SK-N-SH treated with all-trans-retinoic acid at 6 μM for 48 hours (cell line): ENCODE results near the gene IKZF1.

ENCODE experiments used
- ATAC-seq: fragments of 200-7000 bp; cut with Tn5 transposase; 3 replicates; pipeline ENCODE4 v1.9.1; 2020; ENCODE audit warnings: mild to moderate bottlenecking, moderate library complexity
- ARNTL ChIP-seq: fragments of 450-650 bp; formaldehyde crosslinking; IDR thresholded peaks from 2 replicates; pipeline ENCODE4 v1.5.0; 2020; ENCODE audit warnings: low read depth, mild to moderate bottlenecking, moderate library complexity, borderline replicate concordance
- BACH2 ChIP-seq: fragments of 250-450 bp; sonication (Bioruptor Pico); IDR thresholded peaks from 2 replicates; pipeline ENCODE4 v1.9.0; 2021; ENCODE audit warnings: mild to moderate bottlenecking, borderline replicate concordance
- CSDC2 ChIP-seq: fragments of 250-450 bp; sonication (Bioruptor Pico); IDR thresholded peaks from 2 replicates; pipeline ENCODE4 v1.5.0; 2020; ENCODE audit warnings: mild to moderate bottlenecking, moderate library complexity
- ESRRG ChIP-seq: fragments of 250-450 bp; sonication (Bioruptor Pico); IDR thresholded peaks from 2 replicates; pipeline ENCODE4 v1.6.1; 2021; ENCODE audit warnings: mild to moderate bottlenecking
- GLIS3 ChIP-seq: fragments of 250-450 bp; sonication (Bioruptor Pico); IDR thresholded peaks from 2 replicates; pipeline ENCODE4 v1.5.0; 2020; ENCODE audit warnings: mild to moderate bottlenecking, moderate library complexity
- ISL1 ChIP-seq: fragments of 250-450 bp; sonication (Bioruptor Pico); IDR thresholded peaks from 2 replicates; pipeline ENCODE4 v2.1.2; 2022; ENCODE audit warnings: mild to moderate bottlenecking, moderate library complexity
- OSR1 ChIP-seq: fragments of 250-450 bp; sonication (Bioruptor Pico); IDR thresholded peaks from 2 replicates; pipeline ENCODE4 v1.8.0; 2022; ENCODE audit warnings: moderate library complexity, mild to moderate bottlenecking, inconsistent platforms
- PPARA ChIP-seq: fragments of 250-450 bp; sonication (Bioruptor Pico); IDR thresholded peaks from 2 replicates; pipeline ENCODE4 v1.5.0; 2020; ENCODE audit warnings: mild to moderate bottlenecking, borderline replicate concordance
- RARB ChIP-seq: fragments of 250-450 bp; sonication (Bioruptor Pico); IDR thresholded peaks from 2 replicates; pipeline ENCODE4 v1.8.0; 2021; ENCODE audit warnings: mild to moderate bottlenecking, moderate library complexity
- SNAI2 ChIP-seq: fragments of 250-450 bp; sonication (Bioruptor Pico); IDR thresholded peaks from 2 replicates; pipeline ENCODE4 v1.5.0; 2020; ENCODE audit warnings: mild to moderate bottlenecking, moderate library complexity
- TOX ChIP-seq: fragments of 250-450 bp; sonication (Bioruptor Pico); IDR thresholded peaks from 2 replicates; pipeline ENCODE4 v1.8.0; 2021; ENCODE audit warnings: mild to moderate bottlenecking, moderate library complexity, borderline replicate concordance
- ZC3H10 ChIP-seq: fragments of 250-450 bp; sonication (Bioruptor Pico); IDR thresholded peaks from 2 replicates; pipeline ENCODE4 v1.5.1; 2021; ENCODE audit warnings: mild to moderate bottlenecking, moderate library complexity
- ZFP3 ChIP-seq: fragments of 250-450 bp; sonication (Bioruptor Pico); IDR thresholded peaks from 2 replicates; pipeline ENCODE4 v1.5.0; 2020; ENCODE audit warnings: mild to moderate bottlenecking, moderate library complexity
- ZFP30 ChIP-seq: fragments of 450-650 bp; formaldehyde crosslinking; IDR thresholded peaks from 2 replicates; pipeline ENCODE4 v1.5.0; 2022; ENCODE audit warnings: mild to moderate bottlenecking, moderate library complexity
- ZNF565 ChIP-seq: fragments of 450-650 bp; formaldehyde crosslinking; conservative IDR thresholded peaks from 2 replicates; pipeline ENCODE4 v1.5.0; 2020; ENCODE audit warnings: low read depth, mild to moderate bottlenecking, moderate library complexity
- ZNF70 ChIP-seq: fragments of 450-650 bp; formaldehyde crosslinking; IDR thresholded peaks from 2 replicates; pipeline ENCODE4 v1.5.0; 2020; ENCODE audit warnings: mild to moderate bottlenecking, moderate library complexity
- ZNF8 ChIP-seq: fragments of 450-650 bp; formaldehyde crosslinking; IDR thresholded peaks from 2 replicates; pipeline ENCODE4 v1.5.0; 2020; ENCODE audit warnings: mild to moderate bottlenecking, moderate library complexity
- TF ChIP-seq, protein P1 (sequence below): fragments of 250-450 bp; sonication (Bioruptor Pico); IDR thresholded peaks from 2 replicates; pipeline ENCODE4 v1.8.0; 2021; ENCODE audit warnings: low read depth, mild to moderate bottlenecking, moderate library complexity, borderline replicate concordance
- TF ChIP-seq, protein P2 (sequence below): fragments of 250-450 bp; sonication (Bioruptor Pico); IDR thresholded peaks from 2 replicates; pipeline ENCODE4 v1.5.1; 2020; ENCODE audit warnings: low read depth, mild to moderate bottlenecking, moderate library complexity
- TF ChIP-seq, protein P3 (sequence below): fragments of 250-450 bp; sonication (Bioruptor Pico); IDR thresholded peaks from 2 replicates; pipeline ENCODE4 v1.8.0; 2020; ENCODE audit warnings: mild to moderate bottlenecking, moderate library complexity, borderline replicate concordance
- TF ChIP-seq, protein P4 (sequence below): fragments of 250-450 bp; sonication (Bioruptor Pico); IDR thresholded peaks from 2 replicates; pipeline ENCODE4 v1.5.1; 2021; ENCODE audit warnings: mild to moderate bottlenecking, moderate library complexity

IKZF1 gene

DNA sequence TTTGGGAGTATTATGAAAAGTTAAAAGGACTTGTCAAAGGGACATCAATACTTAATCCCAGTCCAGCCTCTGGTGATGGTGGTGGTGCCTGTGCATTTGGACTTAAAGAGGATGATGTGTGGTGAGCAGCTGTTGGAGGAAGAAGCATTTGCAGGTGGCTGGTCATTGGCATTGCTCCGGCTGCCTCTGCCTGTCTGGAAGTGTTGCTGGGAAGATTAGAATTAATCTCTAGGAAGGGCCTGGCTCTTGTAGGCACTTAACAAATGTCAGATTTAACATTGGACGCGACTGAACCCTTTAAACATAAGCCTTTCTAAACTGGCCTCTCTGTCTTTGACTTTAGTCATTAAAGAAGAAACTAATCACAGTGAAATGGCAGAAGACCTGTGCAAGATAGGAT, 86.9 kb downstream of the IKZF1 start:
- TF ChIP-seq, protein P1, sequence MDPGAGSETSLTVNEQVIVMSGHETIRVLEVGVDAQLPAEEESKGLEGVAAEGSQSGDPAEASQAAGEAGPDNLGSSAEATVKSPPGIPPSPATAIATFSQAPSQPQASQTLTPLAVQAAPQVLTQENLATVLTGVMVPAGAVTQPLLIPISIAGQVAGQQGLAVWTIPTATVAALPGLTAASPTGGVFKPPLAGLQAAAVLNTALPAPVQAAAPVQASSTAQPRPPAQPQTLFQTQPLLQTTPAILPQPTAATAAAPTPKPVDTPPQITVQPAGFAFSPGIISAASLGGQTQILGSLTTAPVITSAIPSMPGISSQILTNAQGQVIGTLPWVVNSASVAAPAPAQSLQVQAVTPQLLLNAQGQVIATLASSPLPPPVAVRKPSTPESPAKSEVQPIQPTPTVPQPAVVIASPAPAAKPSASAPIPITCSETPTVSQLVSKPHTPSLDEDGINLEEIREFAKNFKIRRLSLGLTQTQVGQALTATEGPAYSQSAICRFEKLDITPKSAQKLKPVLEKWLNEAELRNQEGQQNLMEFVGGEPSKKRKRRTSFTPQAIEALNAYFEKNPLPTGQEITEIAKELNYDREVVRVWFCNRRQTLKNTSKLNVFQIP, result no peak
- TF ChIP-seq ZNF8 (no peak), ZNF565 (no peak), ZFP3 (CRISPR knock-in tag) (no peak), SNAI2 (CRISPR knock-in tag) (no peak), OSR1 (CRISPR knock-in tag) (no peak), GLIS3 (CRISPR knock-in tag) (no peak), ISL1 (no peak), CSDC2 (CRISPR knock-in tag) (no peak), TOX (CRISPR knock-in tag) (no peak), PPARA (no peak), RARB (CRISPR knock-in tag) (no peak), ZNF70 (CRISPR knock-in tag) (no peak), BACH2 (no peak)
- TF ChIP-seq, protein P2, sequence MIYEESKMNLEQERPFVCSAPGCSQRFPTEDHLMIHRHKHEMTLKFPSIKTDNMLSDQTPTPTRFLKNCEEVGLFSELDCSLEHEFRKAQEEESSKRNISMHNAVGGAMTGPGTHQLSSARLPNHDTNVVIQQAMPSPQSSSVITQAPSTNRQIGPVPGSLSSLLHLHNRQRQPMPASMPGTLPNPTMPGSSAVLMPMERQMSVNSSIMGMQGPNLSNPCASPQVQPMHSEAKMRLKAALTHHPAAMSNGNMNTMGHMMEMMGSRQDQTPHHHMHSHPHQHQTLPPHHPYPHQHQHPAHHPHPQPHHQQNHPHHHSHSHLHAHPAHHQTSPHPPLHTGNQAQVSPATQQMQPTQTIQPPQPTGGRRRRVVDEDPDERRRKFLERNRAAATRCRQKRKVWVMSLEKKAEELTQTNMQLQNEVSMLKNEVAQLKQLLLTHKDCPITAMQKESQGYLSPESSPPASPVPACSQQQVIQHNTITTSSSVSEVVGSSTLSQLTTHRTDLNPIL (CRISPR knock-in tag), result no peak
- TF ChIP-seq, protein P3, sequence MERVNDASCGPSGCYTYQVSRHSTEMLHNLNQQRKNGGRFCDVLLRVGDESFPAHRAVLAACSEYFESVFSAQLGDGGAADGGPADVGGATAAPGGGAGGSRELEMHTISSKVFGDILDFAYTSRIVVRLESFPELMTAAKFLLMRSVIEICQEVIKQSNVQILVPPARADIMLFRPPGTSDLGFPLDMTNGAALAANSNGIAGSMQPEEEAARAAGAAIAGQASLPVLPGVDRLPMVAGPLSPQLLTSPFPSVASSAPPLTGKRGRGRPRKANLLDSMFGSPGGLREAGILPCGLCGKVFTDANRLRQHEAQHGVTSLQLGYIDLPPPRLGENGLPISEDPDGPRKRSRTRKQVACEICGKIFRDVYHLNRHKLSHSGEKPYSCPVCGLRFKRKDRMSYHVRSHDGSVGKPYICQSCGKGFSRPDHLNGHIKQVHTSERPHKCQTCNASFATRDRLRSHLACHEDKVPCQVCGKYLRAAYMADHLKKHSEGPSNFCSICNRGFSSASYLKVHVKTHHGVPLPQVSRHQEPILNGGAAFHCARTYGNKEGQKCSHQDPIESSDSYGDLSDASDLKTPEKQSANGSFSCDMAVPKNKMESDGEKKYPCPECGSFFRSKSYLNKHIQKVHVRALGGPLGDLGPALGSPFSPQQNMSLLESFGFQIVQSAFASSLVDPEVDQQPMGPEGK (CRISPR knock-in tag), result no peak
- TF ChIP-seq, protein P4, sequence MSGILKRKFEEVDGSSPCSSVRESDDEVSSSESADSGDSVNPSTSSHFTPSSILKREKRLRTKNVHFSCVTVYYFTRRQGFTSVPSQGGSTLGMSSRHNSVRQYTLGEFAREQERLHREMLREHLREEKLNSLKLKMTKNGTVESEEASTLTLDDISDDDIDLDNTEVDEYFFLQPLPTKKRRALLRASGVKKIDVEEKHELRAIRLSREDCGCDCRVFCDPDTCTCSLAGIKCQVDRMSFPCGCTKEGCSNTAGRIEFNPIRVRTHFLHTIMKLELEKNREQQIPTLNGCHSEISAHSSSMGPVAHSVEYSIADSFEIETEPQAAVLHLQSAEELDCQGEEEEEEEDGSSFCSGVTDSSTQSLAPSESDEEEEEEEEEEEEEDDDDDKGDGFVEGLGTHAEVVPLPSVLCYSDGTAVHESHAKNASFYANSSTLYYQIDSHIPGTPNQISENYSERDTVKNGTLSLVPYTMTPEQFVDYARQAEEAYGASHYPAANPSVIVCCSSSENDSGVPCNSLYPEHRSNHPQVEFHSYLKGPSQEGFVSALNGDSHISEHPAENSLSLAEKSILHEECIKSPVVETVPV (CRISPR knock-in tag), result no peak
- ATAC-seq, result no peak

DNA sequence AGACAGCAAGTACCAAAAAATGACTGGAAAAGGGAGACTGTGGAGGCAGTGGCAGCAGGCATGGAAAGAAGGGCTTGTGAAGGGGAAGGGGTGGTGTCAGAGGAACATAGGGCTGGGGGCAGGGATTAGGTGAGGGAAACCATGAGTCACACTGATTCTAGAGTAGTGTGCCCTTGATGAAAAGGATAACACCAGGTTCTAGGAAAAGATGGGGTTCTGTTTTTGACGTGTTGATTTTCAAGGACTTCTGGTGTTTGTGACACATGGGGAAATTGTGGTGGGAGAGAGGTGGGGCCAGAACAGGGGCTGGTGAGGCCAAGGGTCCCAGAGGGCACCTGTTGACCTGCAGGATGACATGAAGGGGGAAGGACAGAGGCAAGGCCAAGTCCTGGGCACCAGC, 88.6 kb downstream of the IKZF1 start:
- no peak for ATAC-seq
- no peak for TF ChIP-seq GLIS3 (CRISPR knock-in tag)
- no peak for TF ChIP-seq ARNTL (CRISPR knock-in tag)
- TF ChIP-seq, protein P3 (CRISPR knock-in tag), result no peak
- TF ChIP-seq ESRRG (CRISPR knock-in tag), result no peak
- TF ChIP-seq, protein P4 (CRISPR knock-in tag), result no peak
- no peak for TF ChIP-seq ZNF8
- TF ChIP-seq ISL1, result no peak
- TF ChIP-seq TOX (CRISPR knock-in tag), result no peak
- no peak for TF ChIP-seq ZNF565
- no peak for TF ChIP-seq PPARA
- TF ChIP-seq SNAI2 (CRISPR knock-in tag), result no peak
- no peak for TF ChIP-seq BACH2
- no peak for TF ChIP-seq ZC3H10 (CRISPR knock-in tag)
- no peak for TF ChIP-seq ZFP3 (CRISPR knock-in tag)
- TF ChIP-seq ZFP30 (CRISPR knock-in tag), result no peak
